Activated CD4-positive, alpha-beta T cell treated with anti-CD3 and anti-CD28 coated beads, Interleukin-2, amount 10 ng/mL, durations not matched to agents 7 days and 5 days (primary cell): ENCODE data around the gene ELAC1. TPM values are rescaled to one million over a fixed set of nuclear protein-coding genes. Genes with fewer than 3 reads are reported as not detected.

Experiments used
- CTCF ChIA-PET: fragments of 350-600 bp; sonication (Branson Sonifier 250); formaldehyde crosslinking; loops from one replicate; lab custom pipeline; 2021; ENCODE audit warnings: antibody characterized with exemption; lab: Charles Lee
- POLR2A ChIA-PET: fragments of 350-600 bp; sonication (Branson Sonifier 250); formaldehyde crosslinking; loops from one replicate; lab custom pipeline; 2021; ENCODE audit warnings: antibody characterized with exemption; lab: Charles Lee
- DNase-seq: peaks from one replicate; pipeline ENCODE4 v3.0.0-alpha.2; 2020
- H3K27ac Mint-ChIP-seq: one replicate; pipeline ENCODE4 v1.8.0; 2021; ENCODE audit warnings: mild to moderate bottlenecking, moderate library complexity, mixed read lengths
- H3K27me3 Mint-ChIP-seq: one replicate; pipeline ENCODE4 v1.8.0; 2021; ENCODE audit warnings: mixed read lengths
- H3K36me3 Mint-ChIP-seq: one replicate; pipeline ENCODE4 v1.8.0; 2021; ENCODE audit warnings: low read depth, mixed read lengths
- H3K4me1 Mint-ChIP-seq: one replicate; pipeline ENCODE4 v1.8.0; 2021; ENCODE audit warnings: mixed read lengths
- H3K4me3 Mint-ChIP-seq: one replicate; pipeline ENCODE4 v1.8.0; 2021; ENCODE audit warnings: mild to moderate bottlenecking, moderate library complexity, mixed read lengths
- H3K9me3 Mint-ChIP-seq: one replicate; pipeline ENCODE4 v1.8.0; 2021; ENCODE audit warnings: mixed read lengths
- total RNA-seq, 2 experiments: library from RNA; stranded (reverse); gene quantifications; one replicate each; pipeline ENCODE4 v1.2.3, GENCODE V29; 2021

Gene ELAC1
- total RNA-seq, 2 experiments from 2014 or later: 7.5 to 9.1 TPM

DNA sequence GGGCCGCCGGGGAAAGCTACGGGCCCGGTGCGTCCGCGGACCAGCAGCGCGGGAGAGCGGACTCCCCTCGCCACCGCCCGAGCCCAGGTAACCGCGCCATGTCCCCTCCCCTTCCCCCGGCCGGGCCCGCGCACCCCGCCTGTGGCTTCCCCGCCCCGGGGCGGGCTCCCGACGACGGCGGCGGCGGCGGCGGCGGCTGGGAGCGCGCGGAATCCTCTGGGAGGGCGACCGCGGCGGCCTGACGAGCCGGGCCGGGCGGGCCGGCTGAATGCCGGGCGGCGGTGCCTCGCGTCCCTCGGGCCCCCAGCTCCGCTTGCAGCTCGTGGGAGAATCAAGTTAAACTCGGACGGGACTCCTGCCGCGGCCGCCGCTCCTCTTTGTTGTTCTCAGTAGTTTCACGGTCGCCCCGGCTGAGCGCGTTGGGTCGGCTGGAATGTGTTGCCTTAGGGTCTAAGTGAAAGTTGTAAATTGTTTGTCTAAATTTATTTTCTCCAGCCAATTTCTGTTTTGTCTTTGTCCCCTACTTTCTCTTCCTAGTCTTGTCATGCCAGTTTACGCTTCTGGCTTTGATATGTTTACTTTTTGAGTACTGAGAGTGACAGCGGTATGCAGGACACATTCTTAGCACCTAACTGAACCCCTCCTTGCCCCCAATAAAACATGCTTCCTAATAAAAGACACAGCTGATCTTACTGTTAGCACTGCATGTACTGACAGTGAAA, 62.9 kb downstream of the ELAC1 start:
- Mint-ChIP-seq H3K27me3 (no peaks in the 10 kb centered on the region), H3K4me1 (peaks cover 59% of the 10 kb centered on the region), H3K9me3 (no peaks in the 10 kb centered on the region), H3K4me3 (peak overlapping the region; percentile 98), H3K27ac (peak overlapping the region; percentile 93), H3K36me3 (peaks cover 36% of the 10 kb centered on the region)
- CTCF ChIA-PET: interaction anchor here (0.6 to 2.1 kb wide), 6 partner anchors 8 to 1213 kb away, joined by 3 to 5 read pairs (median 4); no protein-coding TSS in a partner anchor
- POLR2A ChIA-PET: interaction anchor here (0.6 to 2.1 kb wide), 6 partner anchors 8 to 152 kb away, joined by 3 to 8 read pairs (median 4); partner anchors contain the start of gene ME2
- DNase-seq: peak; percentile 69

DNA sequence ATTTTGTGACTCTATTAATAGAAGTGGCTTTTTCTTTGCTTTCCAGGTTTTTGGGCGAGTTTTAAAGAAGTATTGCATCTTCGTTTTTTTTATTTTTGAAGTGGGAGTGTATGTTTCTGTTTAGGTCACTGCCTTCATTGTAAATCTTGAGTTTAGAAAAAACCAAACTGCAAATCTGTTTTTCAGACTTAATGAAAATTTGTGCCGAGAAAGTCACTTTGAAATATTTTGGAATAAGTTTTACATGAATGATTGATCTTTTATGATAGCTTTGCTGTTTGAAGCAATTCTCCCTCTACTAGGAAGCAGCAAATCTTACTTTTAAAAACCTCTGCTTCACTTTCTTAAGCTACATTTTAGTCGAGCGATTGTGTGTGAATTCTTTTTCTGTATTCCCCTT, 64.4 kb downstream of the ELAC1 start:
- Mint-ChIP-seq H3K27me3 (no peaks in the 10 kb centered on the region), H3K9me3 (no peaks in the 10 kb centered on the region), H3K4me1 (peaks cover 68% of the 10 kb centered on the region), H3K27ac (no peak overlapping the region), H3K4me3 (peak overlapping the region; percentile 98), H3K36me3 (peaks cover 39% of the 10 kb centered on the region)
- CTCF ChIA-PET: interaction anchor here (2.1 kb wide), 1 partner anchor 9 kb away, joined by 5 read pairs; no protein-coding TSS in a partner anchor
- DNase-seq: no peak
- POLR2A ChIA-PET: no interaction called here

DNA sequence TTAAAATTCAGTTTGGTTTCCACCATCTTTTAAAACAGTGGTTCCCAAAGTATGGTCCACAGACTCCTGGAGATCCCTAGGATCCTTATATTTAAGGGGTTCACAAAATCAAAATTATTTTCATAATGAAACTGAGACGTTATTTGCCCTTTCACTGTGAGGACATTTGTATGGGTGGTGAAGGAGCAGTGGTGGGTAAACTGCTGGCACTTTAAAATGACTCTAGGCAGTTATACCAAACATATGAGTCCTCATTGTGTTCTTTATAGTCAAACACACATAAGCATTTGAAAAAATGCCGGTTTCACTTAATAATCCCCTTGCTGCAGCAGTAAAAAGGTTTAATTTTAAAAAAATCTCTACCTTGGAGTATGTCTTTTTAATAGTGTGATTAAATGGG, 69.4 kb downstream of the ELAC1 start:
- POLR2A ChIA-PET: interaction anchor here (0.6 kb wide), 1 partner anchor 81 kb away, joined by 4 read pairs; no protein-coding TSS in a partner anchor
- CTCF ChIA-PET: interaction anchor here (0.6 to 1.0 kb wide), 2 partner anchors 14 to 22 kb away, joined by 3 to 4 read pairs; no protein-coding TSS in a partner anchor
- H3K27ac Mint-ChIP-seq: no peak overlapping the region

More for the DNA sequence above, 69.4 kb downstream of the ELAC1 start:
- no peak for DNase-seq
- H3K4me3 Mint-ChIP-seq: no peak overlapping the region
- no peaks in the 10 kb centered on the region for H3K27me3 Mint-ChIP-seq
- no peaks in the 10 kb centered on the region for H3K9me3 Mint-ChIP-seq
- peaks cover 30% of the 10 kb centered on the region for H3K36me3 Mint-ChIP-seq
- peaks cover 66% of the 10 kb centered on the region for H3K4me1 Mint-ChIP-seq

Other genes starting within 250 kb of the ELAC1 start
- not detected for gene MRO, start 148.0 kb upstream of the ELAC1 start, total RNA-seq
- gene ME2, start 88.9 kb upstream of the ELAC1 start, total RNA-seq: 10 to 100 TPM; 84.1 to 98.5 TPM
- gene SMAD4, start 62.2 kb downstream of the ELAC1 start, total RNA-seq: 100 to 1,000 TPM in 1 of 2 experiments, 10 to 100 TPM in 1; 97.5 to 115 TPM
- 10 to 100 TPM; 49.6 to 58.2 TPM for gene MEX3C, start 229.6 kb downstream of the ELAC1 start, total RNA-seq